IPS-11a (cell line): ENCODE data around the gene ADAMTSL3.
"Not testable (repeated sequence)": the region's sequence is repeated elsewhere in the genome, so short reads cannot be mapped to it uniquely, and the experiment has no call there.

ENCODE experiments used
- H3K4me3 ChIP-seq: one replicate; pipeline ENCODE4 v1.5.1; 2013; ENCODE audit warnings: low read depth, low read length, control low read depth

ADAMTSL3 gene

GRCh38 chr15:84010246-84010645, 356.3 kb downstream of the ADAMTSL3 start:
- no peak overlapping the region for H3K4me3 ChIP-seq

- H3K4me3 ChIP-seq: no peak overlapping the region
Observed at GRCh38 chr15:84016371-84016770, 362.4 kb downstream of the ADAMTSL3 start.

- H3K4me3 ChIP-seq: no peak overlapping the region
Observed at GRCh38 chr15:84022516-84022915, 368.6 kb downstream of the ADAMTSL3 start.

- H3K4me3 ChIP-seq: no peak overlapping the region
Observed at GRCh38 chr15:84023636-84024035, 369.7 kb downstream of the ADAMTSL3 start.

GRCh38 chr15:84033793-84034553, 380.1 kb downstream of the ADAMTSL3 start:
- H3K4me3 ChIP-seq: no peak overlapping the region

- no peak overlapping the region for H3K4me3 ChIP-seq
Observed at GRCh38 chr15:84034578-84035398, 380.9 kb downstream of the ADAMTSL3 start.

- H3K4me3 ChIP-seq: no peak overlapping the region
Observed at GRCh38 chr15:84035399-84035766, 381.5 kb downstream of the ADAMTSL3 start.

- H3K4me3 ChIP-seq: no peak overlapping the region
Observed at GRCh38 chr15:84037301-84037700, 383.4 kb downstream of the ADAMTSL3 start.

GRCh38 chr15:84042434-84043056, 388.6 kb downstream of the ADAMTSL3 start:
- H3K4me3 ChIP-seq: peak overlapping the region; percentile 17

GRCh38 chr15:84046064-84046637, 392.2 kb downstream of the ADAMTSL3 start:
- H3K4me3 ChIP-seq: no peak overlapping the region

- not testable (repeated sequence) for H3K4me3 ChIP-seq
Observed at GRCh38 chr15:84049480-84049879, 395.6 kb downstream of the ADAMTSL3 start.

GRCh38 chr15:84050076-84050475, 396.2 kb downstream of the ADAMTSL3 start:
- no peak overlapping the region for H3K4me3 ChIP-seq

GRCh38 chr15:84051146-84051545, 397.2 kb downstream of the ADAMTSL3 start:
- not testable (repeated sequence) for H3K4me3 ChIP-seq

- not testable (repeated sequence) for H3K4me3 ChIP-seq
Observed at GRCh38 chr15:84054544-84054943, 400.6 kb downstream of the ADAMTSL3 start.

GRCh38 chr15:84057714-84058331, 403.9 kb downstream of the ADAMTSL3 start:
- no peak overlapping the region for H3K4me3 ChIP-seq

- H3K4me3 ChIP-seq: not testable (repeated sequence)
Observed at GRCh38 chr15:84063674-84064073, 409.8 kb downstream of the ADAMTSL3 start.

GRCh38 chr15:84068674-84069073, 414.8 kb downstream of the ADAMTSL3 start:
- H3K4me3 ChIP-seq: not testable (repeated sequence)

GRCh38 chr15:84078038-84078437, 424.1 kb downstream of the ADAMTSL3 start:
- not testable (repeated sequence) for H3K4me3 ChIP-seq

- H3K4me3 ChIP-seq: peak overlapping the region; percentile 53
Observed at GRCh38 chr15:84079325-84079884, 425.5 kb downstream of the ADAMTSL3 start.
